NCI-H146 treated with DMSO at 0.1 percent for 48 hours (cell line): Measurements from ENCODE around the gene RALGPS2.

Experiments
- DNase-seq: peaks from one replicate; lab custom pipeline; 2025; ENCODE audit not compliant: unreplicated experiment; lab: John Stamatoyannopoulos, UW

The RALGPS2 gene

DNA sequence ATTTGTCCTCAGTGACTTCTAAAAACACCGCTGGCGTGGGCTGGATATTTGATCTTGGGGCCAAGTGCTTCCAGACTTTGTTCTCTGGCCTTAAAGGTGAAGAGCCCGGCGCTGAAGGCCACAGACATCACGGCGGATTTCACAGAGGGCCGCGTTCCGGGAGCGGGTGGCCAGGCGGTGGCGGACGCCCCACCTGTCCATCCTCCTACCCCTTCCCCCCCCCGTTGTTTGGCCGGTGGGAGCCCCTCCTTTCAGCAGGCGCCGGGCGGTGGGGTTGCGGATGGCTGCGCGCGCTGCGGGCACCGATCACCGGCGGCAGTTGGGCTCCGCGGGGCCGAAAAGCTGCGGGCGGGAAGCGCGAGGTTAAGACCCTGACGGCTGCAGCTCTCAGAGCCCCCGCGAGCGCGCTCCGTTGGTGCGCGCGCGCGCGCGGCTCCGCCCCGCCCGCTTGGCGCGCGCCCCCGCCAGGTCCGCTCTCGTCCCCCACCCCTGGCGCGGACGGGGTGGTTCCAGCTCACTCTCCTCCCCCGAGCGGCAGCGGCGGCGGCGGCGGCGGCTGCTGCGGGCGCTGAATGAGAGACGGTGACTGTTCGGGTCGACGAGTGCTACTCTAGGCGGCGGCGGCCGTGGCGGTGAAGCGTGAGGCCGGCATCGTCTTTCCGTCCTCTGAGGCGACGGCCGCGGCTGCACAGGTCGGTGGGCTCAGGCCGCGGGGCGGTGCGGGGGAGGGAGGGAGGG is at the start of gene RALGPS2:
TSS of gene RALGPS2 (plus strand) at position 517 of the 738 bp plus-strand sequence. CDS start 51,521 bp downstream, outside the sequence.
- peak; percentile 66 for DNase-seq

GRCh38 chr1:178679237-178679636 is 45.8 kb upstream of the RALGPS2 start:
- DNase-seq: no peak

- no peak for DNase-seq
Measured at GRCh38 chr1:178682429-178682828, 42.6 kb upstream of the RALGPS2 start.

- no peak for DNase-seq
Measured at GRCh38 chr1:178682886-178683285, 42.2 kb upstream of the RALGPS2 start.

GRCh38 chr1:178683291-178683690 is 41.8 kb upstream of the RALGPS2 start:
- DNase-seq: no peak

DNA sequence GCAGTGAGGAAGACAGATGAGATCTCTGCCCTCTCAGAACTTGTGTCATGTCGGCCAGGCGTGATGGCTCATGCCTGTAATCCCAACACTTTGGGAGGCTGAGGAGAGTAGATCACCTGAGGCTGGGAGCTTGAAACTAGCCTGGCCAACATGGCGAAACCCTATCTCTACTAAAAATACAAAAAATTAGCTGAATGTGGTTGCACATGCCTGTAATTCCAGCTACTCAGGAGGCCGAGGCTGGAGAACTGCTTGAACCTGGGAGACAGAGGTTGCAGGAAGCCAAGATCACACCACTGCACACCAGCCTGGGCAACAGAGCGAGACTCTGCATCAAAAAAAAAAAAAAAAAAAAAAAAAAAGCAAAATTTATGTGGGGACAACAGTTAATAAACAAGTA is 40.9 kb upstream of the RALGPS2 start:
- DNase-seq: no peak

DNA sequence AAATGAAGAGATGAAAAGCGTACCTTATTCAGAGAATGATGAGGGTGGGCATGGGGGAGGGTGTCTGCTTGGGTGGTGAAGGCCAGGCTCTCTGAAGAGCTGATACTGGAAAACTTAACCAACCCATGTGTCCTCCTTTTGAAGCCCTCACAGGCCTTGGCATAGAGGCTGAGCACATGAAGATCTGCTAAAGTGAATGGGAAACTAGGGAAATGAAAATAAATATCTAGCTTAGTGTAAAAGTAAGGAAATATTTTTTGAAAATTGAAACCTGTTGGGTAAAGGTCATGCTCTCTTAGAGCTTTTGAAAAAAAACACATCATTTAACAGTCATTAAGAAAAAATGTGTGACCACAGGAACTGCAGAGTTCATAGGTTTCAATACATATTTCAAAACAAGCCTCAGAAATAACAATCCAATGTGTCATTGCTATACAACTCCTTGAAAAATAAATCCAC is 40.5 kb upstream of the RALGPS2 start:
- no peak for DNase-seq

DNA sequence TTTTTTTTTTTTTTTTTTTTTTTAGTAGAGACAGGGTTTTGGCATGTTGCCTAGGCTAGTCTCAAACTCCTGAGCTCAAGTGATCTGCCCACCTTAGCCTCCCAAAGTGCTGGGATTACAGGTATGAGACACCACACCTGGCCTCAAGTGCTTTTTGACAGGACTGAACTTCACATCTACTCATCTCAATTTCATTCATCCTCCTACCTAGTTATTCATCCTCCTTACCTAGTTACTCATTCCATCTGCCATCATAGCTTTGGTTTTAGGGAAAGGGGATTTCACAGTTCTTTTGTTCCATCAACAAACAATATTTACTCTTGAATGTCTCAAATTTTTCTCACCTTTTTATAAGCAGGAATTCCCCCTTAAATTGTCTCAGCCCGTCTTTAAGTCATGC is 38.6 kb upstream of the RALGPS2 start:
- no peak for DNase-seq

GRCh38 chr1:178688244-178688643 is 36.8 kb upstream of the RALGPS2 start:
- no peak for DNase-seq

- no peak for DNase-seq
Measured at GRCh38 chr1:178689769-178690168, 35.3 kb upstream of the RALGPS2 start.

- no peak for DNase-seq
Measured at GRCh38 chr1:178690496-178690895, 34.5 kb upstream of the RALGPS2 start.

- DNase-seq: no peak
Measured at GRCh38 chr1:178692564-178693327, 32.3 kb upstream of the RALGPS2 start.

DNA sequence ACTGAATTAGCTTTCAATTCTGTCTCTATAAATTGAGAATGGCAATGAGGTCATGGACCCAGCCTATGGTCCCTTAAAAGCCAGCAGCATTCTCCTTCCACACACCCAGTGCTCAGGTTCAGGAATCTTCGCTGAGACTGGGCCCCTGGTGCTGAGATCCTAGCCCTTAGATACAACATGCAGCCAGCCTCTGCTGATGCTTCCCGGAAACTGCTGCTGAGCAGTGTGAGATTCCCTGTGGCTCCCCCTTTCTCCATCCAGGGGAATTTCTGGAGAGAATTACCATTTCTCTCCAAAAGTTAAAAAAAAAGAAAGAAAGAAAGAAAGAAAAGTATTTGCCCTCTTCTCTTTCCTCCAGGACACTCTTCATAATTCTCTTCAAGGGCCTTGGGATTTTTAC is 31.7 kb upstream of the RALGPS2 start:
- DNase-seq: no peak

DNA sequence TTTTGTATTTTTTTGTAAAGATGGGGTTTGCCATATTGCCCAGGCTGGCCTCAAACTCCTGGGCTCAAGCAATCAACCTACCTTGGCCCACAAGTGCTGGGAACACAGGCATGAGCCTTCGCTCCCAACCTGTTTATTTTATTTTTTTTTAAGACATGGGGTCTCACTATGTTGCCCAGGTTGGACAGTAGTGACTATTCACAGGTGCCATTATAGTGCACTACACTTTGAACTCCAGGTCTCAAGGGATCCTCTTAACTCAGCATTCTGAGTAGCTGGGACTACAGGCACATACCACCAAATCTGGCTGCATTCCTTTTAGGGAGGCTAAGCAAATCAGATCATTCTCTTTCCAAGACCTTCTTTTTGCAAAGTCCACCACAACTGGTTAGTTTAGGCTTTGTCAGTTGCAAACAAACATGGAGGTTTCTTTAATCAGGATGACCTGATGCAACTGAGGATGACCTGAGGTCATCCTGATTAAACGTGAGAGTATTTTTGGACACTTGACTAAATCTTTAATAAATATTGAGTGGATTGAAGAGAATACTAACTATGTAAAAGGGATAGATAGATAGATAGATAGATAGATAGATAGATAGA is 30.0 kb upstream of the RALGPS2 start:
- DNase-seq: no peak

DNA sequence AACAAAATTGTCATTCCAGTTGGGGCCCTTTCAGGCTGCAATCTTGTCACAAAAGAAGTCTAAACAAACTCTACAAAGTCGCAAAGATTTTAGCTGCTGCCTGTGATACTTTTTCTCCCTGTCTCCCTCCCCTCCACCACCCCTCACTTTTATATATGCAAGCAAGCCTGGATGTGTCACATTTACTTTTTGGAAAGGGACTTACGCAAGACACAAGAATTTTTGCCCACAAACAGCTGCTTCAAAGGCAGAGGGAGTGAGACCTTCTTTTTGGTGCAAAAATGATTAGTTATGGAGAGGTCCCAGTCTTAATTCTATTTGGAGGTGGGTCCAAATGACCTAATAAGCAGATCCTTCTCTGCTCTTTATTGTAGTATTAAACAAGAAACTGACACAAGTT is 22.9 kb upstream of the RALGPS2 start:
- no peak for DNase-seq

DNA sequence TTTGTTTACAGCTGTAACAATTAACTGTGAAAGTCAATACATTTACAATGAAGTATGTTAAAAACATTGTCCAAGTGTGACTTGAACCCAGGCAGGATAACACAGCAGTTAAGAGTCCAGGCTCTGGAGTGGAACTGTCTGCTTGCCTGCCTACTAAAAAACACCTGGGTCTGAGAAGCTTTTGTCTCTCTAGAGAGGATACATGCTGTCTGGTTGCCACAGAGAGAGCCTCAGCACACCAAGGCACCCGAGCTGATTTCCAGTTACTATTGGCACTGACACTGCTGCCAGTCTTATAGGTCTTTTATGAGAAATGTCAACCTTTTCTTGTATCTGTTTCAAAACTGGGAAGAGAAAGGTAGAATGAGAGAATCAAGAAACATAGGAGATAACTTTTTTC is 20.2 kb upstream of the RALGPS2 start:
- no peak for DNase-seq

DNA sequence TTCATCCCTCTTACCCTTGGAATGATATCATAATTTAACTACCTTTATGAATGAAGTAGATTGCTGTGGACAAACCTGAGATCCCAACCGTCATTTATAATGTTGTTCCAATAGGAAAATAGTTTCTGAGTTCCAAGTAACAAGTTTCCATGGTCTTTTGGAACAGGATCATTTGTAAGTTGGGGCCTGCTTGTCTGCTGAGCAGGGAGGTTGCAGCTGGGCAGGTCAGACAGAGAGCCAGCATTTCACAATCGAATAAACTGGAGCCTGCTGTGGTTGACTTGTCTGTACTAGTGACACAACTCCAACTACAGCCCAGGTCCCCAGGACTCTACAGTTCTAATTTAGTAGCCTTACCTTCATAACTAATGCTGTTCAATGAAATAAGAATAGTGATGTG is 18.6 kb upstream of the RALGPS2 start:
- no peak for DNase-seq

DNA sequence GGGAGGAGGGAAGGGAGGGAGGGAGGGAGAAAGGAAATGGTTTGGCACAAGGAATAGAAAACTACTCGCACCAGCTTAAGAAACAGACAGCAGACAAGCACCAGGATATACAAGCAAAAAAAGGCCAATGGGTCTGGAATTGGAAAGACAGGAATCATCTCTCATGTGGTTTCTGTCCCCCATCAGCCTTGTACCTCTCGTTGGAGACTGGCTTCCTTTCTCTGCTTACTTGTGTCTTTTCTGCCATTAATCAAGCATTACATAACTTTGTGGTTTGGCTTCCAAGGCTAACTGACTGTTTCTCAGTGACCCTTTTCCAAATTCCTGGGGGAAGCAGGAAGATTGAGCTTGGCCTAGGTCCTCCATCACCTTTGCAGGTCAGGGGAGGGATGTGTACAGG is 11.8 kb upstream of the RALGPS2 start:
- no peak for DNase-seq

DNA sequence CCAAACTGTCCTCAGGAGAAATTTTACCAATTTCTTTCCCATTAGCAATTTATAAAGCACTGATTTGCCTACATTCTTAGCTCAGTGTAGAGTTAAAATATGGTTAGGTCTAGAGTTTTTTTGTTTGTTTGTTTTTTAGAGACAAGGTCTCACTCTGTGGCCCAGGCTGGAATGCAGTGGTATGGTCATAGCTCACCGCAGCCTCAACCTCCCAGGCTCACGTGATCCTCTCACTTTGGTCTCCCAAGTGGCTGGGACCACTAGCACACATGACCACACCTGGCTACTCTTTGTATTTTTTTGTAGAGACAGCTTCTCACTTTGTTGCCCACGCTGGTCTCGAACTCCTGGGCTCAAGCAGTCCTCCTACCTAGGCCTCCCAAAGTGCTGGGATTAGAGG is 10.6 kb upstream of the RALGPS2 start:
- no peak for DNase-seq

- DNase-seq: no peak
Measured at GRCh38 chr1:178716111-178716510, 8.9 kb upstream of the RALGPS2 start.

GRCh38 chr1:178718520-178718919 is 6.5 kb upstream of the RALGPS2 start:
- DNase-seq: no peak

DNA sequence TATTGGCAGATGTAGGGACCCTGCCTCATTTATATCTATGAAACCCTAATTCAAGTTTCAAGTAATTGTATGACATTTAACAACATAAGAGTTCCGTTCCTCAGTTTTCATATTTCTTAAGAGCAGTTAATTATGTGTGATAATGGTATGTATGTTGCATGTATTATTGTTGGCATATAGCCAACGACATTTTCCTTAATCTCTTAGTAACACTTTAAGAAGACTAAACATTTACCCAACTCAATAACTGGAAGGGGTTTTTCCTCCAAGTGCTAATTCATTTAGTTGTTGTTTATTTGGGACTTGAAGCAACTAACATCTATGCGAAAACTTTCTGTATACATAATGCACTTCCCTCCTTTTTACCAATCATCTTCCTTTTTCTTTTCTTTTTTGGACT is 1.5 kb upstream of the RALGPS2 start:
- DNase-seq: no peak
